ENCODE data around the gene TLE4. TPM values are rescaled to one million over a fixed set of nuclear protein-coding genes. Genes with fewer than 3 reads are reported as not detected.

Gene TLE4
- polyA plus RNA-seq, 1 donor (not counting 4 experiments of a cell fraction or from before 2014, with no cell fraction given) = 14.7 TPM

DNA sequence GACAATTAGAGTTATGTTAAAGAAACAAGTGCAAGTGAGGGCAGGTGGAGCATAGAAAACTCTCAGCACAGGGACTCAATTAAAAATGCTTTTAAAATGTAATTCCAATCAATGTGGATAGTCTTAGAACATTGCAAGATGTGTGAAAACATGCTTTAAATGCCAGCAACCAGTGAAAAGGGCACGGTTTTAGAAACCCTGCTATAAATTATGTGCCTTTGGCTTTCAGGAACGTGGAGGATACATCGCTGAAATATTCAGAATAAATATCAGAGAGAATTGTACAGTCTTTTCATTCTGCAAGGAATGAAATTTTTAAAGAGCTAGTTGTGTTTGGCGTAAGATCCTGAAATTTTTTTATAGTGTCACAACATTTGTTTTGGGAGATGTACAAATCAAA is 101.1 kb downstream of the TLE4 start:
- H3K9me1 ChIP-seq (ENCODE audit: control insufficient read depth, extremely low read depth, insufficient read depth, low read length) = no peaks in the 10 kb centered on the region
- no peaks in the 10 kb centered on the region for H4K20me1 ChIP-seq (ENCODE audit: control insufficient read depth, extremely low read depth, insufficient read depth, low read length)
- H3K9me3 ChIP-seq (ENCODE audit: control insufficient read depth, low read depth, low read length) = no peaks in the 10 kb centered on the region
- no peak overlapping the region for H3K4me3 ChIP-seq (ENCODE audit: control insufficient read depth in 2 of 3, extremely low read depth in 1 of 3, insufficient read depth in 2 of 3, low read depth in 1 of 3, low read length in 3 of 3)
- no peak overlapping the region for H2AFZ ChIP-seq (ENCODE audit: control insufficient read depth, low read length)
- no peak overlapping the region for H3K27ac ChIP-seq (ENCODE audit: control insufficient read depth, insufficient read depth, low read length)
- TF ChIP-seq, protein P1, sequence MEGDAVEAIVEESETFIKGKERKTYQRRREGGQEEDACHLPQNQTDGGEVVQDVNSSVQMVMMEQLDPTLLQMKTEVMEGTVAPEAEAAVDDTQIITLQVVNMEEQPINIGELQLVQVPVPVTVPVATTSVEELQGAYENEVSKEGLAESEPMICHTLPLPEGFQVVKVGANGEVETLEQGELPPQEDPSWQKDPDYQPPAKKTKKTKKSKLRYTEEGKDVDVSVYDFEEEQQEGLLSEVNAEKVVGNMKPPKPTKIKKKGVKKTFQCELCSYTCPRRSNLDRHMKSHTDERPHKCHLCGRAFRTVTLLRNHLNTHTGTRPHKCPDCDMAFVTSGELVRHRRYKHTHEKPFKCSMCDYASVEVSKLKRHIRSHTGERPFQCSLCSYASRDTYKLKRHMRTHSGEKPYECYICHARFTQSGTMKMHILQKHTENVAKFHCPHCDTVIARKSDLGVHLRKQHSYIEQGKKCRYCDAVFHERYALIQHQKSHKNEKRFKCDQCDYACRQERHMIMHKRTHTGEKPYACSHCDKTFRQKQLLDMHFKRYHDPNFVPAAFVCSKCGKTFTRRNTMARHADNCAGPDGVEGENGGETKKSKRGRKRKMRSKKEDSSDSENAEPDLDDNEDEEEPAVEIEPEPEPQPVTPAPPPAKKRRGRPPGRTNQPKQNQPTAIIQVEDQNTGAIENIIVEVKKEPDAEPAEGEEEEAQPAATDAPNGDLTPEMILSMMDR (optimal IDR thresholded peaks at IDR 0.05 in 1 of 3, IDR thresholded peaks at IDR 0.05 in 1 of 3, conservative IDR thresholded peaks at IDR 0.05 in 1 of 3; ENCODE audit: extremely low read depth in 1 of 3, insufficient read depth in 2 of 3, low read length in 3 of 3) = no peak
- no peak for TF ChIP-seq EZH2 (IDR thresholded peaks at IDR 0.05; ENCODE audit: low read length)
- H3K4me2 ChIP-seq (ENCODE audit: control insufficient read depth, extremely low read depth, insufficient read depth, low read depth, low read length) = no peak overlapping the region
- no peaks in the 10 kb centered on the region for H3K79me2 ChIP-seq (ENCODE audit: control insufficient read depth, insufficient read depth, low read length)
- H3K4me1 ChIP-seq (ENCODE audit: control insufficient read depth, extremely low read depth, insufficient read depth, low read length) = peaks cover 40% of the 10 kb centered on the region
- H3K36me3 ChIP-seq (ENCODE audit: control insufficient read depth in 2 of 2, extremely low read depth in 1 of 2, insufficient read depth in 2 of 2, low read length in 2 of 2) = no peaks in the 10 kb centered on the region
- FAIRE-seq (no peak), DNase-seq (ENCODE audit: low read depth, low spot score) (no peak)
- dilution Hi-C loops (cut with MboI; ENCODE audit: extremely low pct_ligation_motif_present, low sequenced_read_pairs) = no loop called here
- no peaks in the 10 kb centered on the region for H3K27me3 ChIP-seq (ENCODE audit: control insufficient read depth, extremely low read depth, insufficient read depth, low read length)
- H3K9ac ChIP-seq (ENCODE audit: control insufficient read depth, extremely low read depth, insufficient read depth, low read length) = no peak overlapping the region

DNA sequence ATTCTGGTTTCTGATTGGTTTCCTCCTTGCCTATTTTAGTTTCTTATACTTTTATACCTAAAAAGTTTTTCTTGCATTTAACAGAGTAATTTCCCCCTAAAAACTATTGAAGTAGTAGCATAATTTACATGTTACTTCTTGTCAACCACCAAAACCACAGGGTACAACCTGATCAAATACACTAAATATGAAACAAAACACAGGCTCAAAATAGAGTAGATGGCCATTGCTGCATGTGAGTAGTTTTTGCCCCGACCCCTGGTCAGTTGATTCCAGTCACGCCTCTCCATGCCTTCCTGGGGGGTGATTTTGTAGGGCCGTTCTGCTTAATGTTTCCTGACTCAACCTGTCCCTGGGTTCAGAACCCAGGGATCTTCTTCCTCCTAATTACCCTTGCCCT is 101.8 kb downstream of the TLE4 start:
- H3K4me2 ChIP-seq (ENCODE audit: control insufficient read depth, extremely low read depth, insufficient read depth, low read depth, low read length) = no peak overlapping the region
- H3K4me1 ChIP-seq (ENCODE audit: control insufficient read depth, extremely low read depth, insufficient read depth, low read length) = peaks cover 40% of the 10 kb centered on the region
- H2AFZ ChIP-seq (ENCODE audit: control insufficient read depth, low read length) = no peak overlapping the region
- no peak overlapping the region for H3K9ac ChIP-seq (ENCODE audit: control insufficient read depth, extremely low read depth, insufficient read depth, low read length)
- no peaks in the 10 kb centered on the region for H3K36me3 ChIP-seq (ENCODE audit: control insufficient read depth in 2 of 2, extremely low read depth in 1 of 2, insufficient read depth in 2 of 2, low read length in 2 of 2)
- dilution Hi-C loops (cut with MboI; ENCODE audit: extremely low pct_ligation_motif_present, low sequenced_read_pairs) = no loop called here
- H3K9me1 ChIP-seq (ENCODE audit: control insufficient read depth, extremely low read depth, insufficient read depth, low read length) = no peaks in the 10 kb centered on the region
- DNase-seq (ENCODE audit: low read depth, low spot score) (no peak), FAIRE-seq (no peak)
- H3K27me3 ChIP-seq (ENCODE audit: control insufficient read depth, extremely low read depth, insufficient read depth, low read length) = no peaks in the 10 kb centered on the region
- no peaks in the 10 kb centered on the region for H3K9me3 ChIP-seq (ENCODE audit: control insufficient read depth, low read depth, low read length)
- TF ChIP-seq EZH2 (IDR thresholded peaks at IDR 0.05; ENCODE audit: low read length) = no peak
- TF ChIP-seq, protein P1 (optimal IDR thresholded peaks at IDR 0.05 in 1 of 3, IDR thresholded peaks at IDR 0.05 in 1 of 3, conservative IDR thresholded peaks at IDR 0.05 in 1 of 3; ENCODE audit: extremely low read depth in 1 of 3, insufficient read depth in 2 of 3, low read length in 3 of 3) = no peak
- no peaks in the 10 kb centered on the region for H3K79me2 ChIP-seq (ENCODE audit: control insufficient read depth, insufficient read depth, low read length)
- H3K4me3 ChIP-seq (ENCODE audit: control insufficient read depth in 2 of 3, extremely low read depth in 1 of 3, insufficient read depth in 2 of 3, low read depth in 1 of 3, low read length in 3 of 3) = no peak overlapping the region
- no peaks in the 10 kb centered on the region for H4K20me1 ChIP-seq (ENCODE audit: control insufficient read depth, extremely low read depth, insufficient read depth, low read length)
- no peak overlapping the region for H3K27ac ChIP-seq (ENCODE audit: control insufficient read depth, insufficient read depth, low read length)

Measured in keratinocyte (primary cell).